Heart right ventricle (tissue), 16 donors: ENCODE data around the gene ADCY5. TPM values are rescaled to one million over a fixed set of nuclear protein-coding genes. Genes with fewer than 3 reads are reported as not detected.

Experiments
- ATAC-seq, 8 donors: fragments of 200-7000 bp; cut with Tn5 transposase; one replicate each; pipeline ENCODE4 v1.9.1; 2020; ENCODE audit warnings: mild to moderate bottlenecking in 8 of 8, moderate library complexity in 8 of 8, moderate number of reproducible peaks in 1 of 8
- DNase-seq, 2 donors: peaks; one replicate each; pipeline ENCODE4 v3.0.0-alpha.2; 2020
- H3K27ac ChIP-seq, 10 donors: fragments of 200-600 bp; sonication (generic) in 2 of 10; one replicate each; pipeline versions ENCODE4 v1.5.0 to v1.8.0; 2020 to 2022; ENCODE audit warnings: mild to moderate bottlenecking in 3 of 10
- H3K27me3 ChIP-seq, 7 donors: fragments of 200-600 bp; one replicate each; pipeline ENCODE4 v1.8.0; 2021 to 2022; ENCODE audit warnings: mild to moderate bottlenecking in 2 of 7
- H3K36me3 ChIP-seq, 9 donors: fragments of 200-600 bp; sonication (generic) in 1 of 9; one replicate each; pipeline versions ENCODE4 v1.5.0 to v1.8.0; 2020 to 2022; ENCODE audit warnings: mild to moderate bottlenecking in 2 of 9
- H3K4me1 ChIP-seq, 9 donors: fragments of 200-600 bp; sonication (generic) in 1 of 9; one replicate each; pipeline versions ENCODE4 v1.5.0 to v1.8.0; 2020 to 2022; ENCODE audit warnings: mild to moderate bottlenecking in 4 of 9
- H3K4me3 ChIP-seq, 10 donors: fragments of 200-600 bp; sonication (generic) in 2 of 10; one replicate each; pipeline versions ENCODE4 v1.5.0 to v1.8.0; 2020 to 2022; ENCODE audit warnings: mild to moderate bottlenecking in 7 of 10, moderate library complexity in 2 of 10
- H3K9me3 ChIP-seq, 11 donors: fragments of 200-600 bp in 10 of 11; sonication (generic) in 2 of 11; one replicate each; pipeline versions ENCODE4 v1.5.0 to v1.8.0; 2013 to 2022; ENCODE audit warnings: mild to moderate bottlenecking in 2 of 11, control low read depth in 1 of 11, moderate library complexity in 1 of 11
- CTCF ChIP-seq, 9 donors: fragments of 200-600 bp; sonication (generic) in 2 of 9; IDR thresholded peaks; one replicate each; pipeline versions ENCODE4 v1.5.0 to v1.8.0; 2021 to 2022; ENCODE audit warnings: antibody characterized with exemption in 9 of 9, mild to moderate bottlenecking in 5 of 9, moderate library complexity in 1 of 9
- WGBS, 2 donors: extraction: QIAGEN DNeasy Blood & Tissue Kit; methylation state at CpG; one replicate each; pipeline ENCODE4 v1.1.7; 2013; ENCODE audit warnings: inconsistent platforms in 1 of 2; 5-methylcytosine and 5-hydroxymethylcytosine counted together
- intact Hi-C, 10 donors: fragments of 100-400 bp; cut with DNase I; formaldehyde crosslinking; loops; one replicate each; pipeline versions ENCODE4 v1.11.1 to v1.14.2; 2022
- polyA plus RNA-seq, 2 donors: library from polyadenylated mRNA; stranded (reverse); fragments of 200-250 nt; gene quantifications; one replicate each; pipeline ENCODE4 v1.2.3, GENCODE V29; 2013
- total RNA-seq, 10 donors: library from RNA; stranded (reverse); fragmentation: NEBNext Ultra II Directional in 3 of 10; extraction: Animal tissue kit (Norgen Biotek cat#: 25700) in 3 of 10; gene quantifications; one replicate each; pipeline versions ENCODE4 v1.2.1 to v1.2.4, GENCODE V29; 2021 to 2023
- donor health status: Arrhythmogenic right ventricular cardiomyopathy.
- donor health status: ischemic (EF 13 %, LVEDD 7.1; RV severe dilation, severe dysfunction).
- donor health status: healthy with polysubstance abuse.
- donor health status: DM: no; HTN: yes; CAD: no.
- donor health status: DM: no; HTN: no; CAD: no.
- donor health status: ischemic (EF 25% LVEDD 6.9; RV normal size, moderate dysfunction).
- donor health status: ischemic (EF 25% LVEDD 5.7; RV mildly dilated, moderate dysfunction).
- donor health status: healthy.
- donor health status: DM: yes; HTN: yes; CAD: no.
- donor health status: Ischemic cardiomyopathy.
- donor health status: ischemic (EF 35%, LVEDD 5.7; RV mildly dilated, moderate dysfunction).
- donor health status: nonischemic (EF 11% LVEDD 7.7; RV severe dilation, severe dysfunction).
- donor health status: DM: yes; HTN: yes; CAD: no.
- donor health status: PGD.
- donor health status: ischemic (EF 29% LVEDD 5.4; RV normal size, mild dysfunction).
- donor health status: nonischemic (EF 23%, LVEDD 6.1; RV moderate dilation, normal function).

Gene ADCY5
- total and polyA plus RNA-seq, 12 donors, result 37.2 to 245 (median 198) TPM

- H3K4me3 ChIP-seq, result no peak overlapping the region
- H3K4me1 ChIP-seq, result peaks cover 32 to 99% (median 82%) of the 10 kb centered on the region in 9 donors
- H3K27me3 ChIP-seq, result no peaks in the 10 kb centered on the region
- no peak for ATAC-seq
- no peak for DNase-seq
- 62 to 73% methylated on average over 8 of the region's 8 CpGs for WGBS, 2 donors
- intact Hi-C loops, result loop anchor here in 1 of 10 donors (5.0 kb wide), 1 partner anchor 35 kb away; no protein-coding TSS in a partner anchor
- no peaks in the 10 kb centered on the region for H3K9me3 ChIP-seq
- H3K36me3 ChIP-seq, result peaks cover 0 to 4% (median 0%) of the 10 kb centered on the region in 9 donors
- TF ChIP-seq CTCF (IDR thresholded peaks at IDR 0.05), result no peak
- peak overlapping the region in 9 of 10 donors; percentile 31 to 96 (median 81) for H3K27ac ChIP-seq
Observed at GRCh38 chr3:123342631-123343080, 106.2 kb downstream of the ADCY5 start.

DNA sequence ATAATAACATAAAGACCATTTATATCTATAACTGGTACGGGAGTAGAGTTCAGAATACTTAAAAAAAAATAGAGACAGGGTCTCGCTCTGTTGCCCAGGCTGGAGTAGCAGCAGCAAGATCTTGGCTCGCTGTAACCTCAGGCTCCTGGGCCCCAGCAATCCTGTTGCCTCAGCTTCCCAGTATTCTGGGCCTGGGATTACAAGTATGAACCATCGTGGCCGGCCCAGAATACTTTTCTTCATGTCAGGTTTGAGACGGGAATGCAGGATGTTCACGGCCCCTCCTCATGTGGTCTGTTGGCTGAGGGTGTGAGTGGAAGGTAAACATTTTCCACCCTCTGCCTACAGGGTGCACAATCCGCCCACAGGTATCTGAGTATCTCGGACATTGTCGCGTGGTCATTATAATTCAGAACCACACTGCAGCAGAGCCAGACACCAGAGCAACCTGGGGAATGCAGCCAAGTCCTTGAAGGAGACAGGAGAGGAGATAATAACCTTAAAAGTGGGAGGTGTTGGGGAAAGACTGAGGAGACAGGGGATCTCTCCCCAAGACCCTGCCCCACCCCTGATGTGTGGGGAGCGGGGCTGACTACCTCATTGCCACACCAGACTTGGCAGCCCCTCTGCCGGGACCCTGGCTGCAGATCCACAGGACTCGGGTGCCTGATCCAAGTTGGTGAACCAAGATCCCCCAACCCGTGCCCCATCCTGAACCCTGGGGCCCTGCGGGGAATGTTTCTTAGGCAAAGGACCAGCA, 106.8 kb downstream of the ADCY5 start:
- peak overlapping the region in 9 of 10 donors; percentile 31 to 96 (median 81) for H3K27ac ChIP-seq
- no peaks in the 10 kb centered on the region for H3K9me3 ChIP-seq
- ATAC-seq (no peak), DNase-seq (no peak)
- intact Hi-C loops, result loop anchor here in 1 of 10 donors (5.0 kb wide), 1 partner anchor 35 kb away; no protein-coding TSS in a partner anchor
- H3K27me3 ChIP-seq, result no peaks in the 10 kb centered on the region
- TF ChIP-seq CTCF (IDR thresholded peaks at IDR 0.05), result peak in 3 of 9 donors; percentile 21 to 34 (median 22)
- peaks cover 31 to 98% (median 79%) of the 10 kb centered on the region in 9 donors for H3K4me1 ChIP-seq
- 63 to 68% methylated on average over 15 to 16 of the region's 16 CpGs for WGBS, 2 donors
- no peak overlapping the region for H3K4me3 ChIP-seq
- peaks cover 0 to 7% (median 0%) of the 10 kb centered on the region in 9 donors for H3K36me3 ChIP-seq

DNA sequence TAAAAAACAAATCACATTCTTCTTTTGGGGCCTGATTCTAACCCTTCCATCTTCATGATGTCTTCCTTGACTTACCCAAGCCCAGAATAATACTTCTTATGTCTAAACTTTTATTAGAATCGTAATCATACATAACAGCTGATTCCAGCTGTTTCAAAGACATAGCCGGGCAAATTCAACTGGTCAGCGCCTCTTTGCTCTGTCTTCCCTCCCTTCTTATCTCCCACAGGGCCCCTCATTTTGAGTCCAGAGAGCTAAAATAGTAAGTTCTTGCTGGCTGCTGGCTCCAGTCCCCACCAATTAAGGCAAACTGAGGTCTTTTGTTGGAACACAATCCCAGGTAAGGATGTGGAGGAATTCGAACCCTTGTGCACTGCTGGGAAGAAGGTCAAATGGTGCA, 108.6 kb downstream of the ADCY5 start:
- Histone ChIP-seq H3K4me3 (no peak overlapping the region), H3K36me3 (peaks cover 0 to 3% (median 0%) of the 10 kb centered on the region in 9 donors), H3K4me1 (peaks cover 27 to 100% (median 76%) of the 10 kb centered on the region in 9 donors), H3K9me3 (no peaks in the 10 kb centered on the region), H3K27me3 (no peaks in the 10 kb centered on the region), H3K27ac (peak overlapping the region in 8 of 10 donors; percentile 29 to 96 (median 70))
- no peak for ATAC-seq
- TF ChIP-seq CTCF (IDR thresholded peaks at IDR 0.05), result no peak
- 48 to 57% methylated on average over 4 of the region's 4 CpGs for WGBS, 2 donors
- intact Hi-C loops, result loop anchor here in 1 of 10 donors (5.0 kb wide), 1 partner anchor 37 kb away; no protein-coding TSS in a partner anchor
- no peak for DNase-seq

DNA sequence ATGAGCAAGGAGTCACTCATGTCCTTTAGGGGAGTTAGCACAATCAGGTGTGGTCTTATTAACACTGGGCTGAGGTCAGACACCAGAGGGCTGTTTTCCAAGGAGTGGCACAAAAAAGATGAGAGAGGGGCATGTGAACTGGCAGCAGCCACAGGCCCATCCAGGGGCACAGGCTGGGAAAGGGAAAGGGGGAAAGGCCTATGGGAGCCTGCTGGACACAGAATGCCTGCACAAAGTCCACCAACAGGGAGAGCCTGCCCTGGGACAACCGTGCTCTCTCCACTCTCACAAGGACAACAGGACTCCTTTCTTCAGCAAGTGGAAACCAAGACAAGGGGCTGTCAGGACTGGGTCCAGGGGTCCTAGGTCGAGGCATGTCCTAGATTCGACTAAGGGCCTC, 109.6 kb downstream of the ADCY5 start:
- 89 to 93% methylated on average over 3 of the region's 3 CpGs for WGBS, 2 donors
- TF ChIP-seq CTCF (IDR thresholded peaks at IDR 0.05), result no peak
- Histone ChIP-seq H3K27me3 (no peaks in the 10 kb centered on the region), H3K4me1 (peaks cover 20 to 98% (median 69%) of the 10 kb centered on the region in 9 donors), H3K4me3 (no peak overlapping the region), H3K9me3 (no peaks in the 10 kb centered on the region), H3K27ac (peak overlapping the region in 9 of 10 donors; percentile 18 to 96 (median 69)), H3K36me3 (peaks cover 0 to 3% (median 0%) of the 10 kb centered on the region in 9 donors)
- DNase-seq (no peak), ATAC-seq (no peak)
- intact Hi-C loops, result loop anchor here in 3 of 10 donors (5.0 kb wide), 2 partner anchors 33 to 48 kb away; no protein-coding TSS in a partner anchor
